ENCODE results near the gene PRR14L. TPM values are rescaled to one million over a fixed set of nuclear protein-coding genes. Genes with fewer than 3 reads are reported as not detected.
"Not testable (repeated sequence)": the region's sequence is repeated elsewhere in the genome, so short reads cannot be mapped to it uniquely, and the experiment has no call there.

PRR14L gene
- total RNA-seq, 1 donor from 2014 or later: 36.9 TPM

GRCh38 chr22:31739795-31740201, 10.1 kb downstream of the PRR14L start:
- ATAC-seq: no peak

- ATAC-seq: peak; percentile 36
Observed at GRCh38 chr22:31738566-31738965, 11.4 kb downstream of the PRR14L start.

GRCh38 chr22:31737932-31738331, 12.0 kb downstream of the PRR14L start:
- ATAC-seq: no peak

- ATAC-seq: no peak
Observed at GRCh38 chr22:31736458-31736857, 13.5 kb downstream of the PRR14L start.

GRCh38 chr22:31734512-31734911, 15.4 kb downstream of the PRR14L start:
- ATAC-seq: peak; percentile 63

GRCh38 chr22:31733580-31734079, 16.3 kb downstream of the PRR14L start:
- no peak for ATAC-seq

- no peak for ATAC-seq
Observed at GRCh38 chr22:31732089-31732829, 17.7 kb downstream of the PRR14L start.

- ATAC-seq: no peak
Observed at GRCh38 chr22:31730344-31730711, 19.6 kb downstream of the PRR14L start.

GRCh38 chr22:31728857-31729256, 21.1 kb downstream of the PRR14L start:
- no peak for ATAC-seq

GRCh38 chr22:31726692-31727091, 23.2 kb downstream of the PRR14L start:
- ATAC-seq: no peak

GRCh38 chr22:31723723-31724122, 26.2 kb downstream of the PRR14L start:
- no peak for ATAC-seq

- ATAC-seq: peak; percentile 79
Observed at GRCh38 chr22:31719850-31720471, 30.0 kb downstream of the PRR14L start.

GRCh38 chr22:31715147-31715778, 34.7 kb downstream of the PRR14L start:
- no peak for ATAC-seq

GRCh38 chr22:31711226-31711625, 38.7 kb downstream of the PRR14L start:
- ATAC-seq: not testable (repeated sequence)

- ATAC-seq: no peak
Observed at GRCh38 chr22:31707519-31707918, 42.4 kb downstream of the PRR14L start.

GRCh38 chr22:31695423-31695822, 54.5 kb downstream of the PRR14L start:
- peak; percentile 28 for ATAC-seq

GRCh38 chr22:31694046-31694445, 55.9 kb downstream of the PRR14L start:
- ATAC-seq: not testable (repeated sequence)

- ATAC-seq: no peak
Observed at GRCh38 chr22:31692186-31692886, 57.6 kb downstream of the PRR14L start.

GRCh38 chr22:31691408-31691807, 58.5 kb downstream of the PRR14L start:
- no peak for ATAC-seq

GRCh38 chr22:31683181-31684105, 66.5 kb downstream of the PRR14L start:
- ATAC-seq: peak; percentile 96

GRCh38 chr22:31682751-31683150, 67.2 kb downstream of the PRR14L start:
- ATAC-seq: no peak
